ENCODE results near the gene PAX5. TPM values are rescaled to one million over a fixed set of nuclear protein-coding genes. Genes with fewer than 3 reads are reported as not detected.

Gene PAX5
- total RNA-seq, 1 experiment from 2014 or later = 6.6 TPM

GRCh38 chr9:36826581-36826980 lies 207.5 kb downstream of the PAX5 start (continued):
- no peak for TF ChIP-seq ZNF138 (CRISPR knock-in tag; conservative IDR thresholded peaks at IDR 0.05)
- TF ChIP-seq, protein P1, sequence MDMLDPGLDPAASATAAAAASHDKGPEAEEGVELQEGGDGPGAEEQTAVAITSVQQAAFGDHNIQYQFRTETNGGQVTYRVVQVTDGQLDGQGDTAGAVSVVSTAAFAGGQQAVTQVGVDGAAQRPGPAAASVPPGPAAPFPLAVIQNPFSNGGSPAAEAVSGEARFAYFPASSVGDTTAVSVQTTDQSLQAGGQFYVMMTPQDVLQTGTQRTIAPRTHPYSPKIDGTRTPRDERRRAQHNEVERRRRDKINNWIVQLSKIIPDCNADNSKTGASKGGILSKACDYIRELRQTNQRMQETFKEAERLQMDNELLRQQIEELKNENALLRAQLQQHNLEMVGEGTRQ (CRISPR knock-in tag; IDR thresholded peaks at IDR 0.05) = no peak
- TF ChIP-seq ZNF512 (CRISPR knock-in tag; IDR thresholded peaks at IDR 0.05; ENCODE audit: borderline replicate concordance) = no peak
- no peak for TF ChIP-seq PRDM15 (CRISPR knock-in tag; IDR thresholded peaks at IDR 0.05)
- TF ChIP-seq SP1 (CRISPR knock-in tag; conservative IDR thresholded peaks at IDR 0.05) = no peak

DNA sequence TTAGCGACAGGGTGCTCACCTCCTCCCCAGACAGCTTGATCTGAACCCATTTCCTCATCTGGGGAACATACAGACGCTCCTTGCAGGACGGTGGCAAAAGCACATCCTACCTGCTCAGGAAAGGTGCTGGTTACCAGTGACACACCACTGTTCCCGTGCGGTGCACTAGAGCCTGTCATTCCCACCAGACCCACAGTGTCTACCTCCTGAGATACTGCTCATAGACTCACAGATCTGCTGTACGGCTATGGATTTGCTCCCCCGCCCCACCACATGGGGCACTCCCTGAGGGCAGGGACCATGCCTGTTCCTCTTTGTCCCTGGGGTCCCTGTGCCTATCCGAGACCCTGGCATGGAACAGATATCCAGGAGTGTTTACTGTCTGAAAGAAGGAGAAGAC lies 208.9 kb downstream of the PAX5 start:
- Mint-ChIP-seq H3K27ac (no peak overlapping the region), H3K9me3 (peaks cover 4% of the 10 kb centered on the region; the same call in 1 of the 2 replicates), H3K27me3 (ENCODE audit: low read depth) (peaks cover 1% of the 10 kb centered on the region), H3K4me3 (no peak overlapping the region), H3K36me3 (no peaks in the 10 kb centered on the region), H3K4me1 (peaks cover 15% of the 10 kb centered on the region)
- POLR2A ChIA-PET = no interaction called here
- DNase-seq (ENCODE audit: low spot score) = no peak
- no peak for ATAC-seq
- TF ChIP-seq ZNF281 (CRISPR knock-in tag; IDR thresholded peaks at IDR 0.05) (no peak), NFE2L1 (CRISPR knock-in tag; IDR thresholded peaks at IDR 0.05) (no peak), FOXJ3 (CRISPR knock-in tag; IDR thresholded peaks at IDR 0.05; ENCODE audit: borderline replicate concordance) (no peak), ZNF232 (CRISPR knock-in tag; IDR thresholded peaks at IDR 0.05) (no peak), ZNF671 (CRISPR knock-in tag; IDR thresholded peaks at IDR 0.05) (no peak), GRHL2 (CRISPR knock-in tag; IDR thresholded peaks at IDR 0.05; ENCODE audit: insufficient replicate concordance, severe bottlenecking) (no peak), ZNF396 (CRISPR knock-in tag; IDR thresholded peaks at IDR 0.05; ENCODE audit: borderline replicate concordance) (no peak)
- TF ChIP-seq, protein P1 (CRISPR knock-in tag; IDR thresholded peaks at IDR 0.05) = no peak
- CTCF ChIA-PET = interaction anchor here (0.8 to 1.7 kb wide), 2 partner anchors 88 to 96 kb away, joined by 3 to 6 read pairs; no protein-coding TSS in a partner anchor

DNA sequence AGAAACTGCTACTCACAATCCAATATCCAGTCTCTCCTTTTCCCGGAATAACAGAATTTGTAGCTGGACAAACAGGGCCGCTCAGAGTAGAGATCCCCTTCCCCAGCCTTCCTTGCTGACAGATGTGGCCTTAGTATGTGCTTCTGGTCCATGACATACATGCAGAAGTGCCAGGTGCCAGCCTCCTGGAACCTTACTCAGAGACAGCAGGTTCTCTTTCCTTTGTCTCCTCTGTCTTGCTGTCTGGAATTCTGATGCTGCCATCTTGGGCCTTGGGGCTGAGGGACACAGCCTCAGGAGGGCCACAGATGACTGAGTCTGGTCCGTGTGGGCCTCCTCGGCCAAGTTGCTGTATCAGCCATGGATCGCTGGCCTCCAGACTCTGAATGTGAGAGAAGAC lies 210.1 kb downstream of the PAX5 start:
- Mint-ChIP-seq H3K9me3 (peaks cover 4% of the 10 kb centered on the region; the same call in 1 of the 2 replicates), H3K36me3 (no peaks in the 10 kb centered on the region), H3K4me1 (peaks cover 27% of the 10 kb centered on the region), H3K4me3 (no peak overlapping the region), H3K27ac (no peak overlapping the region), H3K27me3 (ENCODE audit: low read depth) (peaks cover 10% of the 10 kb centered on the region)
- CTCF ChIA-PET = no interaction called here
- POLR2A ChIA-PET = no interaction called here
- ATAC-seq = no peak
- DNase-seq (ENCODE audit: low spot score) = no peak
- TF ChIP-seq, protein P2, sequence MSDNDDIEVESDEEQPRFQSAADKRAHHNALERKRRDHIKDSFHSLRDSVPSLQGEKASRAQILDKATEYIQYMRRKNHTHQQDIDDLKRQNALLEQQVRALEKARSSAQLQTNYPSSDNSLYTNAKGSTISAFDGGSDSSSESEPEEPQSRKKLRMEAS (CRISPR knock-in tag; IDR thresholded peaks at IDR 0.05) = no peak
- TF ChIP-seq E2F4 (CRISPR knock-in tag; IDR thresholded peaks at IDR 0.05; ENCODE audit: borderline replicate concordance, low read depth) (no peak), NFATC4 (CRISPR knock-in tag; IDR thresholded peaks at IDR 0.05) (no peak), IRF2 (CRISPR knock-in tag; IDR thresholded peaks at IDR 0.05; ENCODE audit: borderline replicate concordance, low read depth) (no peak), IRF1 (CRISPR knock-in tag; IDR thresholded peaks at IDR 0.05) (no peak)
- TF ChIP-seq, protein P3, sequence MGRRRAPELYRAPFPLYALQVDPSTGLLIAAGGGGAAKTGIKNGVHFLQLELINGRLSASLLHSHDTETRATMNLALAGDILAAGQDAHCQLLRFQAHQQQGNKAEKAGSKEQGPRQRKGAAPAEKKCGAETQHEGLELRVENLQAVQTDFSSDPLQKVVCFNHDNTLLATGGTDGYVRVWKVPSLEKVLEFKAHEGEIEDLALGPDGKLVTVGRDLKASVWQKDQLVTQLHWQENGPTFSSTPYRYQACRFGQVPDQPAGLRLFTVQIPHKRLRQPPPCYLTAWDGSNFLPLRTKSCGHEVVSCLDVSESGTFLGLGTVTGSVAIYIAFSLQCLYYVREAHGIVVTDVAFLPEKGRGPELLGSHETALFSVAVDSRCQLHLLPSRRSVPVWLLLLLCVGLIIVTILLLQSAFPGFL (CRISPR knock-in tag; IDR thresholded peaks at IDR 0.05; ENCODE audit: borderline replicate concordance) = no peak
- TF ChIP-seq, protein P4, sequence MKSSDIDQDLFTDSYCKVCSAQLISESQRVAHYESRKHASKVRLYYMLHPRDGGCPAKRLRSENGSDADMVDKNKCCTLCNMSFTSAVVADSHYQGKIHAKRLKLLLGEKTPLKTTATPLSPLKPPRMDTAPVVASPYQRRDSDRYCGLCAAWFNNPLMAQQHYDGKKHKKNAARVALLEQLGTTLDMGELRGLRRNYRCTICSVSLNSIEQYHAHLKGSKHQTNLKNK (CRISPR knock-in tag; IDR thresholded peaks at IDR 0.05) = no peak

Measured in WTC11 (cell line).